Measurements from ENCODE around the gene NCAPG.

GRCh38 chr4:17763931-17764330 is 46.8 kb upstream of the NCAPG start:
- TF ChIP-seq POLR2AphosphoS5 (IDR thresholded peaks at IDR 0.05; ENCODE audit: low read depth, low read length), result no peak
- no peak for TF ChIP-seq REST (IDR thresholded peaks at IDR 0.05; ENCODE audit: insufficient read depth in 1 of 2, low read depth in 2 of 2, low read length in 2 of 2)
- TF ChIP-seq TAF1 (IDR thresholded peaks at IDR 0.05; ENCODE audit: borderline replicate concordance, insufficient read depth, low read length), result no peak
